Stimulated activated CD4-positive, alpha-beta T cell treated with anti-CD3 and anti-CD28 coated beads, TNF-alpha, amount 100 ng/mL, for 1 hour (primary cell): ENCODE results near the gene RMND1.
"Not testable (repeated sequence)": the region's sequence is repeated elsewhere in the genome, so short reads cannot be mapped to it uniquely, and the experiment has no call there.

ENCODE experiments used
- DNase-seq, 3 donors: peaks; one replicate each; pipeline ENCODE4 v3.0.0-alpha.2; 2020; ENCODE audit warnings: low read depth in 3 of 3, low spot score in 1 of 3

RMND1 gene

GRCh38 chr6:151387175-151387970, 64.6 kb downstream of the RMND1 start:
- DNase-seq = no peak

GRCh38 chr6:151385177-151385576, 66.7 kb downstream of the RMND1 start:
- no peak for DNase-seq

DNA sequence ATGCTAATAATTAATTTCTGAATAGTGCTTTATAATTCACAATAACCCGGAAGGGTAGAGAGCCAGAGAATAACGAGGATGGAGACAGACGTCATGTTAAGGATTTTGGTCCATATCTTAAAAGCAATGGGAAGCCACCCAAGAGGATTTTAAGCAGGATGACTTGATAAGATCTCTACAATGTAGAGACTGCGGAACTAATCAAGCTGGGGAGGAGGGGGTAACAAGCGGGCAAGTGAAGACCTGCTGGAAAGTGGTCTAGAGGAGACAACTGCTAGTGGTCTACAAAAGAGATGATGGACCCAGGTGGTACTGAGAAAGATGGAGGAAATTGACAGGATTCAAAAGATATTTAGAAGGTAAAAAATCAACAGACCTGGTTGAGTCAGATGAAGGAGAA, 67.8 kb downstream of the RMND1 start:
- no peak for DNase-seq

DNA sequence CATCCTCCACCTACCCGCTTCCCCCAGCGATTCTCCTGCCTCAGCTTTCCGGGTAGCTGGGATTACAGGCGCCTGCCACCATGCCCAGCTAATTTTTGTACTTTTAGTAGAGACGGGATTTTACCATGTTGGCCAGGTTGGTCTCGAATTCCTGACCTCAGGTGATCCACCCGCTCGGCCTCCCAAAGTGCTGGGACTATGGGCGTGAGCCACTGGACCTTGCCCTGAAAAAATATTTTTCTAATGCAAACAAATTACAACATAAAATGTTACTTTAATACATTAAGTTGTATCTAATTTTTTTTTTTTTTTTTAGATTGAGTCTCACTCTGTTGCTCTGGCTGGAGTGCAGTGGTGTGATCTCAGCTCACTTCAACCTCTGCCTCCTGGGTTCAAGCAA, 69.3 kb downstream of the RMND1 start:
- not testable (repeated sequence) for DNase-seq

DNA sequence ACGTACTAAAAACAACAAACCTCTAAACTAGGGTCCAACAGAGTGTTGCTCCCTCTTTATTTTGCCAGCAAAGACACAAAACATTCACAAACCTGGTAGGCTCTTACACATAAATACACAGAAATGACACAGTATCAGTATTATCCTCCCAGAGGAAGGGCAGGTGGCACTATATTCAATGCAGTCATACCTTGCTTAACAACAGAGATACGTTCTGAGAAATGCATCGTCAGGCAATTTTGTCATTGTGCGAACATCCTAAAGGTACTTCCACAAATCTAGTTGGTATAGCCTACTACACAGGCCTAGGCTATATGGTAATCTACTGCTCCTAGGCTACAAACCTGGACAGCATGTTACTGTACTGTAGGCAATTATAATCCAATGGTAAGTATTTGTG, 70.2 kb downstream of the RMND1 start:
- DNase-seq = no peak

DNA sequence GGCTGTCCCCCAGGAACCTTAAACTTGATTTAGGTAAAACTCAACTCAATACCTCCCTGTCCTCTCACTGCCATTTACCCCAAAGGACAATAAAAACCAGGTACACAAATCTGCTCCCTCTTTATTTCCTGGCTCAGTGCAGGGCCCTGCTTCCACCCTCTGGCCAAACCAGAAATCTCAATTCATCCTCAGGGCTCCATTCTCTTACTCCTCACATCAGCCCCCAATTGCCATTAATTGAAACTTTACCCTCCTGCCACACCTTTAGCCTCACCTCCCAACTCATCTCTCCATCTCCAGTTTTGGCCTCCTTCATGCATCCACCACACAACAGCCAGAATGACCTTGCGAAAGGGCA, 71.1 kb downstream of the RMND1 start:
- no peak for DNase-seq

DNA sequence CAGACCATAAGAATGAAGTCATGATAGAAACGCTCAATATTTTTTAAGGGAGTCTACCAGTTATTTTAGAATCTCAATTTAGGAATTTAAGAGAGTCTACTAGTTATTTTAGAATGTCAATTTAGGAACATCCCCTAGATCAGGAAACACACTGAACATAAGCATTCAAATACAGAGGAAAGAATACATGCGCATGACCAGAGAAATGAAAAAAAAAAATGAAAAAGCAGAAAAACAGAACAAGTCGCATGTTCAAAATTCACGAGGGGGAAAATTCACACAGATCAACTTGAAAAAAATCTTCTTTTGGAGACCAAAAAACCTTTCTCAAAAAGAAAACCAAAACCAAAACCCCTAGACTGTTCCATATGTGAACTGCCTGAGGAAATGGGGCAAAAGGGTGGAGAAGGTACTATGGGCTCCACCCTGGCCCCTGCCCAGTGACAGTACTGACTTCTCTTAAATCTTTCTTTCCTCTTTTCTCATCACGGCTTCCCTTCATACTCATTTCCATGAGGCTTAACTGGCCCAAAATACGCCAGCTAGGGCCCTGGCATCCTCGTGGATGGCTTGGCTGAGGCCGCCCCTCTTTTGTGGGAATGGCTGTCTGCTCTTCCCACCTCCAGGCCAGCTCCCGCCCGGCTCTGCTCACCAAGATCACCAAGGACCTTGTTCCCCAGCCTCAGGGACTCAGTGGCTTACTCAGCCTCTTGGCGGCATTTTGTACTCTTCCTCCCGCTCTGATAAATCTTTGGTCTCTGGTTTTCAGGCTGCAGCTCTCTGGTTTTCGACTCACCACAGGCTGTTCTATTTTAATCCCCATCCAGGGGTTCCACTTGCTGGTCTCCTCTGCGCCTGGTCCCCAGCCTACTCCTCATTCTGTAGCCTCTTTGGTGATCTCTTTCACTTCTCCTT, 71.7 kb downstream of the RMND1 start:
- DNase-seq = no peak

DNA sequence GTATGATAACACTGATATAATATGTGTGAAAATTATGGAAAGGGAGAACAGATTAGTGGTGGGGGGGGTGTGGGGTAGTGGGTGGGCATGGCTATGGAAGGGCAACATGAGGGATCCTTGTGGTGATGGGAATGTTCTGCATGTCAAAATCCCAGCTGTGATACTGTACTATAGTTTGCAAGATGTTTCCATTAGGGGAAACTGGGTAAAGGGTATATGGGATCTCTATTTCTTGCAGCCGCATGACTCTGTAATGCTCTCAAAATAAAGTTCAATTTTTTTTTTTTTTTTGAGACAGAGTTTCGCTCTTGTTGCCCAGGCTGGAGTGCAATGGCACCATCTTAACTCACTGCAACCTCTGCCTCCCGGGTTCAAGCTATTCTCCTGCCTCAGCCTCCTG, 74.8 kb downstream of the RMND1 start:
- no peak for DNase-seq

DNA sequence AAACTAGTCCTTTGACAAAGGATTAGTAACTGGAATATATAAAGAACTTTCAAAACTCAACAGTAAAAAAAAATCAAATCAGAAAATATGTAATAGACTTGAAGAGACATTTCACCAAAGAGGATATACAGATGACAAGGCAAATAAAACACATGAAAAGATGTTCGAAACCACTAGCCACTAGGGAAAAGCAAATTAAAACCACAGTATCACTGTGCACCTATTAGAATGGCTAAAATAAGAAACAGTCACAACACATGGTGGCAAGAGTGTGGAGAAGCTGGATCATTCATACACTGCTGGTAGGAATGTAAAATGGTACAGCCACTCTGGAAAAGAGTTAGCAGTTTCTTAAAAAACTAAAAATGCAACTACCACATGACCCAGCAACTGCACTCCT, 75.5 kb downstream of the RMND1 start:
- no peak for DNase-seq

- DNase-seq = no peak
These were observed 76.1 kb downstream of the RMND1 start for GRCh38 chr6:151375833-151376232.

DNA sequence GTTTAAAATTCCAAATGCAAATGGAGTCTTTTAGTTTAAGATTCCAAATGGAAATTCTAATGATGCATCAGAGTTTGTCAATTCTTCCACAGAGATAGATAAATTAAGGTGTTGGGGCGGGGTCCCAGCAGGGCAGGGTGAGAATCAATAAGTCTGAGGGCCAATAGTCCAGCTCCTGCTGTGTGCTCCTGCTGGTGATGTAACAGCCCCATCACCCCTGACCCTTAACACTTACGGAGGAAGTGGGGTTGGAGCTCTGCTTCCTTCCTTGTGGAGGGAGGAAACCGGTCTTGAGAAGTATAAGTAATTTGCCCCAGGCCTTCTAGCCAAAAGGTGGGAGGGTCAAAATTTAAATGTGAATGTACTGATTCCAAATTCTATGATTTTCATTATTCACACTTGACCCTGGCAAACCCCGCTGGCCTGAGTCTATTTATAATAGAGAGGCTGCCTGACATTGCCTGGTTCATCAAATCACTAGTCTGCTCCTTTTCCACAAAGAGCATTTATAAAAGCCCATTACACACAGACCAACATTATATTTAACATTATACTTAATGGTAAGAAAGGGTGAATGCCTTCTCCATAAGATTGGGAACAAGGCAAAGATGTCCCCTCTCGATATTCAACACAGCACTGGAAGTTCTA, 77.8 kb downstream of the RMND1 start:
- DNase-seq = no peak

- DNase-seq = no peak
These were observed 79.8 kb downstream of the RMND1 start for GRCh38 chr6:151372164-151372563.

- no peak for DNase-seq
These were observed 81.3 kb downstream of the RMND1 start for GRCh38 chr6:151370509-151371078.

- no peak for DNase-seq
These were observed 86.7 kb downstream of the RMND1 start for GRCh38 chr6:151365233-151365632.

GRCh38 chr6:151359486-151359885, 92.4 kb downstream of the RMND1 start:
- no peak for DNase-seq

GRCh38 chr6:151358475-151358874, 93.5 kb downstream of the RMND1 start:
- DNase-seq = no peak

DNA sequence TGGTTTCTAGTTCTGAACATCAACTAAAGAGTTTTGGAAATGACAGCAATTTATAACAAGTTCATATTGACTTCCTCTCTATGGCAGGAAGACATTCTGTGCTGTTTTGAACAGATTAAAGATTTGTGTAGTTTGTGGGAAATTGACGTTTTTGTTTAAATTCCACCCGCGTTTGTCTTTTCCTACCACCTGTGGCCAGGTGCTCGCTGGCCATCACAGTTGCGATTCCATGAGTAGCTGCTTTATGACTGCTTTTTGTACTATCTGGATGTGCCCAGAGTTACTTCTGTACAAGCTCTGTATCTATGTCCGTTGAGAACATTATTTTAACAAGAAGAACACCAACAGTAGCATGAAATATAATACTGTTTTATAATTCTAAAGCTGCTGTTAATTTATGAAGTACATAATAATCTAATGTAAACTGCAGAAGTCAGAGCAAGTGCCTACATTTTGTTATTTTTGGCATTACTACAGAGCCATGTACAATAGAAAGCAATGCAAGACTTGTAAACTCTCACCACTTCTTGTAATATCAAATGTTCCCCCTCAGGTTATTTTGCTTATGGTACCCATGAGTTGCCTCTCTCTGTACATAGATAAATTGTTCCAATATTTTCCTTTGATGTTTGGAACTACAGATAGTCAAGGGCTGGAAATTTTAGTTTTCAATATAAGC, 94.0 kb downstream of the RMND1 start:
- no peak for DNase-seq

GRCh38 chr6:151356983-151357382, 94.9 kb downstream of the RMND1 start:
- DNase-seq = not testable (repeated sequence)
